Glutamatergic neuron (in vitro differentiated cells): ENCODE measurements around the gene RAPGEFL1. TPM values are rescaled to one million over a fixed set of nuclear protein-coding genes. Genes with fewer than 3 reads are reported as not detected.

ENCODE experiments used
- DNase-seq: peaks from one replicate; pipeline ENCODE4 v3.0.0; 2022
- H3K27ac Mint-ChIP-seq: one replicate; pipeline ENCODE4 v1.8.0; 2020; ENCODE audit warnings: mild to moderate bottlenecking, mixed read lengths, inconsistent platforms; ENCODE audit not compliant: unreplicated experiment
- H3K27me3 Mint-ChIP-seq: one replicate; pipeline ENCODE4 v1.8.0; 2020; ENCODE audit warnings: mild to moderate bottlenecking, moderate library complexity, mixed read lengths, inconsistent platforms; ENCODE audit not compliant: unreplicated experiment
- H3K36me3 Mint-ChIP-seq: one replicate; pipeline ENCODE4 v1.8.0; 2020; ENCODE audit warnings: mild to moderate bottlenecking, mixed read lengths, inconsistent platforms; ENCODE audit not compliant: unreplicated experiment
- H3K4me1 Mint-ChIP-seq: one replicate; pipeline ENCODE4 v1.8.0; 2020; ENCODE audit warnings: mild to moderate bottlenecking, low read depth, mixed read lengths, inconsistent platforms; ENCODE audit not compliant: unreplicated experiment
- H3K4me3 Mint-ChIP-seq: one replicate; pipeline ENCODE4 v1.8.0; 2020; ENCODE audit warnings: mild to moderate bottlenecking, mixed read lengths, inconsistent platforms; ENCODE audit not compliant: unreplicated experiment
- H3K9me3 Mint-ChIP-seq: one replicate; pipeline ENCODE4 v1.8.0; 2020; ENCODE audit warnings: mild to moderate bottlenecking, moderate library complexity, mixed read lengths, inconsistent platforms; ENCODE audit not compliant: unreplicated experiment
- CTCF ChIP-seq: fragments of 200-600 bp; sonication (generic); IDR thresholded peaks from one replicate; pipeline ENCODE4 v1.5.0; 2021; ENCODE audit not compliant: partially characterized antibody, unreplicated experiment
- total RNA-seq: library from RNA; stranded (reverse); fragmentation: NEBNext Ultra II Directional; extraction: Animal tissue kit (Norgen Biotek cat#: 25700); gene quantifications from one replicate; pipeline ENCODE4 v1.2.1, GENCODE V29; 2021; ENCODE audit not compliant: unreplicated experiment

RAPGEFL1 gene
- total RNA-seq, 1 donor from 2014 or later, result 25.3 TPM

- Mint-ChIP-seq H3K4me3 (peak overlapping the region; percentile 67), H3K36me3 (no peaks in the 10 kb centered on the region), H3K9me3 (peaks cover 2% of the 10 kb centered on the region), H3K27me3 (peaks cover 6% of the 10 kb centered on the region), H3K27ac (no peak overlapping the region), H3K4me1 (peaks cover 1% of the 10 kb centered on the region)
- DNase-seq, result peak; percentile 39
- TF ChIP-seq CTCF, result no peak
Measured at GRCh38 chr17:40178021-40178601, 841 bp downstream of the RAPGEFL1 start.

- Mint-ChIP-seq H3K36me3 (no peaks in the 10 kb centered on the region), H3K4me1 (peaks cover 1% of the 10 kb centered on the region), H3K9me3 (peaks cover 2% of the 10 kb centered on the region), H3K27me3 (peaks cover 6% of the 10 kb centered on the region), H3K27ac (no peak overlapping the region), H3K4me3 (peak overlapping the region; percentile 67)
- no peak for DNase-seq
- no peak for TF ChIP-seq CTCF
Measured at GRCh38 chr17:40178660-40179059, 1.4 kb downstream of the RAPGEFL1 start.

GRCh38 chr17:40179923-40180659 lies 2.8 kb downstream of the RAPGEFL1 start:
- Mint-ChIP-seq H3K36me3 (no peaks in the 10 kb centered on the region), H3K9me3 (peaks cover 2% of the 10 kb centered on the region), H3K27ac (peak overlapping the region; percentile 3), H3K27me3 (peaks cover 6% of the 10 kb centered on the region), H3K4me3 (no peak overlapping the region), H3K4me1 (peaks cover 1% of the 10 kb centered on the region)
- no peak for TF ChIP-seq CTCF
- DNase-seq, result no peak

- Mint-ChIP-seq H3K27me3 (peaks cover 6% of the 10 kb centered on the region), H3K9me3 (peaks cover 2% of the 10 kb centered on the region), H3K4me3 (no peak overlapping the region), H3K4me1 (peaks cover 1% of the 10 kb centered on the region), H3K27ac (no peak overlapping the region), H3K36me3 (no peaks in the 10 kb centered on the region)
- no peak for DNase-seq
- TF ChIP-seq CTCF, result no peak
Measured at GRCh38 chr17:40180694-40181093, 3.4 kb downstream of the RAPGEFL1 start.

GRCh38 chr17:40181205-40181604 lies 3.9 kb downstream of the RAPGEFL1 start:
- DNase-seq, result no peak
- TF ChIP-seq CTCF, result no peak
- H3K9me3 Mint-ChIP-seq, result peaks cover 2% of the 10 kb centered on the region
- H3K4me1 Mint-ChIP-seq, result peaks cover 1% of the 10 kb centered on the region
- peaks cover 6% of the 10 kb centered on the region for H3K27me3 Mint-ChIP-seq
- H3K4me3 Mint-ChIP-seq, result no peak overlapping the region
- H3K27ac Mint-ChIP-seq, result no peak overlapping the region
- H3K36me3 Mint-ChIP-seq, result no peaks in the 10 kb centered on the region
